Caco-2 (cell line): ENCODE results near the gene KLF15. TPM values are rescaled to one million over a fixed set of nuclear protein-coding genes. Genes with fewer than 3 reads are reported as not detected.

ENCODE experiments used
- BruUV-seq: library from RNA; stranded (reverse); fragments of 400-500 nt; replicated peaks from 2 replicates; lab custom pipeline; 2021; lab: Mats Ljungman, UMichigan
- CTCF ChIA-PET: fragments of 300-600 bp; sonication (Branson Sonifier 250); formaldehyde crosslinking; loops from one replicate; lab custom pipeline; 2022; ENCODE audit warnings: antibody characterized with exemption; lab: Charles Lee
- POLR2A ChIA-PET: fragments of 300-600 bp; sonication (Branson Sonifier 250); formaldehyde crosslinking; loops from one replicate; lab custom pipeline; 2022; ENCODE audit warnings: antibody characterized with exemption; lab: Charles Lee
- DNase-seq, 2 experiments: peaks; one replicate each; pipeline versions ENCODE4 v3.0.0 to v3.0.0-alpha.2; 2020 to 2022
- H3K27me3 ChIP-seq: replicated peaks from 2 replicates; pipeline ENCODE4 v1.6.0; 2011; ENCODE audit warnings: low read length; ENCODE audit not compliant: control insufficient read depth, insufficient read depth
- H3K36me3 ChIP-seq: 2 replicates; pipeline ENCODE4 v1.5.1; 2011; ENCODE audit warnings: low read length; ENCODE audit not compliant: control insufficient read depth, insufficient read depth
- H3K4me1 ChIP-seq: fragments of 250-450 bp; sonication (Bioruptor Pico); 2 replicates; pipeline ENCODE4 v1.5.1; 2020; ENCODE audit warnings: mild to moderate bottlenecking
- H3K4me3 ChIP-seq: 2 replicates; pipeline ENCODE4 v1.5.1; 2011; ENCODE audit warnings: low read depth, mild to moderate bottlenecking, control low read depth, low read length
- H3K9me3 ChIP-seq: fragments of 250-450 bp; sonication (Bioruptor Pico); 2 replicates; pipeline ENCODE4 v1.5.1; 2020; ENCODE audit warnings: mild to moderate bottlenecking, moderate library complexity
- H3K27ac Mint-ChIP-seq: one replicate; pipeline ENCODE4 v1.8.0; 2022; ENCODE audit warnings: mixed read lengths; ENCODE audit not compliant: unreplicated experiment
- H3K27me3 Mint-ChIP-seq: one replicate; pipeline ENCODE4 v1.8.0; 2022; ENCODE audit warnings: mixed read lengths; ENCODE audit not compliant: insufficient read depth, unreplicated experiment
- H3K36me3 Mint-ChIP-seq: one replicate; pipeline ENCODE4 v1.8.0; 2022; ENCODE audit warnings: mild to moderate bottlenecking, mixed read lengths; ENCODE audit not compliant: insufficient read depth, unreplicated experiment
- H3K4me1 Mint-ChIP-seq: one replicate; pipeline ENCODE4 v1.8.0; 2022; ENCODE audit warnings: low read depth, mixed read lengths; ENCODE audit not compliant: unreplicated experiment
- H3K4me3 Mint-ChIP-seq: one replicate; pipeline ENCODE4 v1.8.0; 2022; ENCODE audit warnings: mild to moderate bottlenecking, moderate library complexity, mixed read lengths; ENCODE audit not compliant: unreplicated experiment
- H3K9me3 Mint-ChIP-seq: one replicate; pipeline ENCODE4 v1.8.0; 2022; ENCODE audit warnings: mixed read lengths; ENCODE audit not compliant: unreplicated experiment
- intact Hi-C: fragments of 100-400 bp; cut with micrococcal nuclease; formaldehyde crosslinking; loops from one replicate; pipeline ENCODE4 v1.10.0; 2022; ENCODE audit not compliant: unreplicated experiment
- total RNA-seq: library from RNA; stranded (reverse); gene quantifications from 2 replicates; pipeline ENCODE4 v1.2.3, GENCODE V29; 2022
- TF ChIP-seq, protein P1 (sequence below), 2 experiments: fragments of 200-600 bp in 1 of 2; IDR thresholded peaks; 1 replicate in 1 of 2; 2 replicates in 1 of 2; pipeline versions ENCODE4 v1.5.1 to v1.8.0; 2011 to 2022; ENCODE audit warnings: antibody characterized with exemption in 1 of 2, control low read depth in 1 of 2, inconsistent platforms in 1 of 2, low read depth in 1 of 2, low read length in 1 of 2, mild to moderate bottlenecking in 1 of 2, moderate library complexity in 1 of 2; ENCODE audit not compliant: insufficient read depth in 1 of 2, severe bottlenecking in 1 of 2, unreplicated experiment in 1 of 2

The KLF15 gene
- total RNA-seq, 1 experiment from 2014 or later = 2.7 TPM

DNA sequence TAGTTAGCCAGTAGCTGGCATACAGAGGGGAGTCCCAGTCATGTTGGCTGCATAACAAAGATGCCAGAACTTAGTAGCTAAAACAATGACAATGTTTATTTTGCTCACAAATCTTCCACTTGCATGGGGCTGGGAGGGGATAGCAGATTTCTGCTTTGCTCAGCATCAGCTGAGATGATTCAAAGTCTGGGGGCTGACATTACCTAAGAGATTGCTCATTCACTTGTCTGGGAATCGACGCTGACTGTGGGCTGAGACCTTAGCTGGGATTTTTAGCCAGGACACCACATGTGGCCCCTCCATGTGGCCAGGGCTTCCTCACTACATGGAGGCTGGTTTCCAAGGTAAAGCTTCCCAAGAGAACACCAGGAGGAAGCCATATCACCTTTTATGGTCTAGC is 24.8 kb upstream of the KLF15 start:
- TF ChIP-seq, protein P1, sequence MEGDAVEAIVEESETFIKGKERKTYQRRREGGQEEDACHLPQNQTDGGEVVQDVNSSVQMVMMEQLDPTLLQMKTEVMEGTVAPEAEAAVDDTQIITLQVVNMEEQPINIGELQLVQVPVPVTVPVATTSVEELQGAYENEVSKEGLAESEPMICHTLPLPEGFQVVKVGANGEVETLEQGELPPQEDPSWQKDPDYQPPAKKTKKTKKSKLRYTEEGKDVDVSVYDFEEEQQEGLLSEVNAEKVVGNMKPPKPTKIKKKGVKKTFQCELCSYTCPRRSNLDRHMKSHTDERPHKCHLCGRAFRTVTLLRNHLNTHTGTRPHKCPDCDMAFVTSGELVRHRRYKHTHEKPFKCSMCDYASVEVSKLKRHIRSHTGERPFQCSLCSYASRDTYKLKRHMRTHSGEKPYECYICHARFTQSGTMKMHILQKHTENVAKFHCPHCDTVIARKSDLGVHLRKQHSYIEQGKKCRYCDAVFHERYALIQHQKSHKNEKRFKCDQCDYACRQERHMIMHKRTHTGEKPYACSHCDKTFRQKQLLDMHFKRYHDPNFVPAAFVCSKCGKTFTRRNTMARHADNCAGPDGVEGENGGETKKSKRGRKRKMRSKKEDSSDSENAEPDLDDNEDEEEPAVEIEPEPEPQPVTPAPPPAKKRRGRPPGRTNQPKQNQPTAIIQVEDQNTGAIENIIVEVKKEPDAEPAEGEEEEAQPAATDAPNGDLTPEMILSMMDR (IDR thresholded peaks at IDR 0.05; ENCODE audit: insufficient read depth in 1 of 2, low read depth in 1 of 2, low read length in 1 of 2, severe bottlenecking in 1 of 2, unreplicated experiment in 1 of 2) = no peak
- no TSS peak for BruUV-seq
- CTCF ChIA-PET = interaction anchor here (0.6 to 1.3 kb wide), 2 partner anchors 25 to 122 kb away, joined by 3 to 5 read pairs; no protein-coding TSS in a partner anchor
- H3K4me3 ChIP-seq = no peak overlapping the region
- H3K27me3 ChIP-seq = no peaks in the 10 kb centered on the region
- H3K4me1 ChIP-seq = no peaks in the 10 kb centered on the region
- H3K36me3 ChIP-seq = no peaks in the 10 kb centered on the region
- no peaks in the 10 kb centered on the region for H3K4me1 Mint-ChIP-seq
- no peak overlapping the region for H3K27ac Mint-ChIP-seq
- POLR2A ChIA-PET = no interaction called here
- no peak overlapping the region for H3K4me3 Mint-ChIP-seq
- DNase-seq = no peak
- H3K27me3 Mint-ChIP-seq = peaks cover 2% of the 10 kb centered on the region
- no peaks in the 10 kb centered on the region for H3K9me3 ChIP-seq
- intact Hi-C loops = loop anchor here (10.0 kb wide), 1 partner anchor 457 kb away; no protein-coding TSS in a partner anchor
- H3K9me3 Mint-ChIP-seq = no peaks in the 10 kb centered on the region
- no peaks in the 10 kb centered on the region for H3K36me3 Mint-ChIP-seq

DNA sequence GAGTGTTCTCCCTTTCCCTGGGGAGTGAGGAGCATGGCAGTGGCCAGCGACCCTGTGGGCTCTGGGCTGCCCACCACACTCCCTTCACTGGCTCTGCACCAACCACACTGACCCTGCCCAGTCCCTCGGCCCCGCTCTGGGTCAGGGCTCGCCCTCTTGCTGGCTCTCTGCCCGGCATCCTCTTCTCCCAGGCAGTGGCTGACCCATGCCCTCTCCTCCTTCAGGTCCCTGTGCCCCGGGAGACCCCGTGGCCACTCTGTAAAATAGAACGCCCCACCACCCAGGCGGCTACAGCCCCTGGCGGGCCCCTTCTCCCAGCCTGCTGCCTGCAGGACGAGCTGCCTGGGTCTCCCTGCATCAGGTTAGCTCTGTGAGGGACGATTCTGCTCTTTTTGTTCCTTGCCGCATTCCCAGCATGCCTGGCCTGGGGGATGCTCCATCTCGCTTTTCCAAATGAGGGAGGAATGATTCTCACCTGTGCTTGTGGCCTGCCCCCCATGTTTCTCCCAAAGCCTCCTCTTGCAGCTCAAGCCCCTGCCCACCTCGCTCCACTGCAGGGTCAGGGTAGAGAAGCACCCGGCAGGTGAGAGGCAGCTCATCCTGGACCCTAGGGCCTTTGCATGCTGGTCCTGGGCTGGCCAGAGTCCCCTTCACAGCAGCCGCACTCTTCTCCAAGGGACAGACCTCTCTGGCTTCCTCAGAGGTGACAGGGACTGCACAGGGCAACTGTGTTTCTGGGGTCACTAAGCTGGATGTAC is 23.0 kb upstream of the KLF15 start:
- no peak for DNase-seq
- H3K27ac Mint-ChIP-seq = no peak overlapping the region
- no peaks in the 10 kb centered on the region for H3K9me3 Mint-ChIP-seq
- H3K4me1 ChIP-seq = no peaks in the 10 kb centered on the region
- no peaks in the 10 kb centered on the region for H3K36me3 Mint-ChIP-seq
- H3K27me3 Mint-ChIP-seq = peaks cover 2% of the 10 kb centered on the region
- intact Hi-C loops = loop anchor here (10.0 kb wide), 1 partner anchor 455 kb away; no protein-coding TSS in a partner anchor
- CTCF ChIA-PET = no interaction called here
- H3K4me1 Mint-ChIP-seq = no peaks in the 10 kb centered on the region
- TF ChIP-seq, protein P1 (IDR thresholded peaks at IDR 0.05; ENCODE audit: insufficient read depth in 1 of 2, low read depth in 1 of 2, low read length in 1 of 2, severe bottlenecking in 1 of 2, unreplicated experiment in 1 of 2) = no peak
- H3K9me3 ChIP-seq = no peaks in the 10 kb centered on the region
- H3K27me3 ChIP-seq = no peaks in the 10 kb centered on the region
- no peak overlapping the region for H3K4me3 ChIP-seq
- BruUV-seq = no TSS peak
- POLR2A ChIA-PET = no interaction called here
- no peaks in the 10 kb centered on the region for H3K36me3 ChIP-seq
- H3K4me3 Mint-ChIP-seq = no peak overlapping the region

DNA sequence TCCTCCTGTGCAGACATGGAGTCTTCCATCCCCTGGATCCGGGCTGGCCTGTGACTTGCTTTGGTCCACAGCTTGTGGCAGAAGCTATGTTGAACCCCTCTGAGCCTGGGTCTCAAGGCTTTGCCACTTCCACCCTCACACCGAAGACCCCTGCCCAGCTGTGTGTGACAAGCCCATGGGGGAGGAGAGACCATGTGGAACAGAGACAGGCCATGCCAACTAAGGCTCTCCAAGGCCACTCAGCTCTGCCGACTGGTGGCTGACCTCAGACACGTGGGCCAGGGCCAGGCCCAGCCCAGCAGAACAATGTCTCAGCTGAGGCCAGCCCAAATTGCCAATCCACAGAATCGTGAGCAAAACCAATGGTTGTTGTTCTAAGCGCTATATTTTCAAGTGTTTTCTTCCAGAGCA is 21.1 kb upstream of the KLF15 start:
- intact Hi-C loops = no loop called here
- Histone ChIP-seq H3K4me3 (no peak overlapping the region), H3K36me3 (no peaks in the 10 kb centered on the region), H3K27me3 (no peaks in the 10 kb centered on the region), H3K9me3 (no peaks in the 10 kb centered on the region), H3K4me1 (no peaks in the 10 kb centered on the region)
- H3K9me3 Mint-ChIP-seq = no peaks in the 10 kb centered on the region
- no TSS peak for BruUV-seq
- POLR2A ChIA-PET = no interaction called here
- CTCF ChIA-PET = interaction anchor here (0.7 kb wide), 1 partner anchor 360 kb away, joined by 9 read pairs; no protein-coding TSS in a partner anchor
- TF ChIP-seq, protein P1 (IDR thresholded peaks at IDR 0.05; ENCODE audit: insufficient read depth in 1 of 2, low read depth in 1 of 2, low read length in 1 of 2, severe bottlenecking in 1 of 2, unreplicated experiment in 1 of 2) = no peak
- H3K27ac Mint-ChIP-seq = no peak overlapping the region
- no peaks in the 10 kb centered on the region for H3K36me3 Mint-ChIP-seq
- peaks cover 2% of the 10 kb centered on the region for H3K27me3 Mint-ChIP-seq
- no peak overlapping the region for H3K4me3 Mint-ChIP-seq
- DNase-seq = no peak
- no peaks in the 10 kb centered on the region for H3K4me1 Mint-ChIP-seq
